ENCODE results near the gene OR2T4. TPM values are rescaled to one million over a fixed set of nuclear protein-coding genes. Genes with fewer than 3 reads are reported as not detected.

The OR2T4 gene
- not detected for polyA plus RNA-seq (2012; ENCODE audit: insufficient read depth, insufficient read length, low read depth)

- no peak within 1 kb of the TSS for H3K4me3 ChIP-seq (ENCODE audit: low read depth, low read length)
- no peaks in the 10 kb centered on the region for H3K9me3 ChIP-seq
- no peak for DNase-seq
- no peaks in the 10 kb centered on the region for H3K27me3 ChIP-seq
- TF ChIP-seq, protein P1, sequence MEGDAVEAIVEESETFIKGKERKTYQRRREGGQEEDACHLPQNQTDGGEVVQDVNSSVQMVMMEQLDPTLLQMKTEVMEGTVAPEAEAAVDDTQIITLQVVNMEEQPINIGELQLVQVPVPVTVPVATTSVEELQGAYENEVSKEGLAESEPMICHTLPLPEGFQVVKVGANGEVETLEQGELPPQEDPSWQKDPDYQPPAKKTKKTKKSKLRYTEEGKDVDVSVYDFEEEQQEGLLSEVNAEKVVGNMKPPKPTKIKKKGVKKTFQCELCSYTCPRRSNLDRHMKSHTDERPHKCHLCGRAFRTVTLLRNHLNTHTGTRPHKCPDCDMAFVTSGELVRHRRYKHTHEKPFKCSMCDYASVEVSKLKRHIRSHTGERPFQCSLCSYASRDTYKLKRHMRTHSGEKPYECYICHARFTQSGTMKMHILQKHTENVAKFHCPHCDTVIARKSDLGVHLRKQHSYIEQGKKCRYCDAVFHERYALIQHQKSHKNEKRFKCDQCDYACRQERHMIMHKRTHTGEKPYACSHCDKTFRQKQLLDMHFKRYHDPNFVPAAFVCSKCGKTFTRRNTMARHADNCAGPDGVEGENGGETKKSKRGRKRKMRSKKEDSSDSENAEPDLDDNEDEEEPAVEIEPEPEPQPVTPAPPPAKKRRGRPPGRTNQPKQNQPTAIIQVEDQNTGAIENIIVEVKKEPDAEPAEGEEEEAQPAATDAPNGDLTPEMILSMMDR (IDR thresholded peaks at IDR 0.05; ENCODE audit: low read depth, low read length), result no peak
- no peaks in the 10 kb centered on the region for H3K36me3 ChIP-seq
- no peaks in the 10 kb centered on the region for H3K4me1 ChIP-seq
Observed at GRCh38 chr1:248361121-248361715, at the start of gene OR2T4. Gene OR2T4 (plus strand): TSS chr1:248361665. CDS start chr1:248361665, 0 bp downstream.

DNA sequence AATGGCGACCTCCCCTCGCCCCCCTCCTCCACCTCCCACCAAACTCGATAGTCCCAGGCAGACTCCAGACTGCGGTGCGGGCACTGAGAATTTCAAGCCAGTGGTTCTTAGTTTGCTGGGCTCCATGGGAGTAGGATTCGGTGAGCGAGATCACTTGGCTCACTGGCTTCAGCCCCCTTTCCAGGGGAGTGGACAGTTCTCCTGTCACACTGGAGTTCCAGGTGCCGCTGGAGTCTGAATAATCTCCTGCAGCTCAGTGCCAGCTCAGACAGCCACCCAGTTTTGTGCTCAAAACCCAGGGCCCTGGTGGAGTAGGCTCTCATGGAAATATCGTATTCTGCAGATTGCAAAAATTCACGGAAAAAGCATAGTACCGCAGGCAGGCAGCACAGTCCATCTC, 44.7 kb upstream of the OR2T4 start:
- Histone ChIP-seq H3K36me3 (no peaks in the 10 kb centered on the region), H3K27me3 (no peaks in the 10 kb centered on the region), H3K9me3 (no peaks in the 10 kb centered on the region), H3K4me1 (no peaks in the 10 kb centered on the region), H3K4me3 (ENCODE audit: low read depth, low read length) (no peak overlapping the region)
- DNase-seq, result no peak
- TF ChIP-seq, protein P1 (IDR thresholded peaks at IDR 0.05; ENCODE audit: low read depth, low read length), result no peak

DNA sequence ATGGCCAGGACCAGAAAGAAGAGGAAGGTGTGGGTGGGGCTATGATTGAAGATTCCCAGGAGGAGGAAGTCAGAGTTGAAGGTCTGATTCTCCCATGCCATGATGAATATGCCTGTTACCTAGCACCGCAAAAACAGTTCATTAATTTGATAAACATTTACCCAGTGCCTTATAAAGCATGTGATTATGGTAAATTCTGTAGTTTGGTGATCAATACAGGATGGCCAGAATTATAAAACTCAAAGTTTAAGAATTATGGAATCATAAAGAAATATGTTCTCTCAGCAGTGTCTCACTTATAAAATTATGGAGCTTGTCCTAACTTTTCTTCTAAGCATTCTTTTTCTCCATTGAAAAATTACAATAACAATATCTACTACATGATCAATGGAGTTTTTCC, 37.0 kb upstream of the OR2T4 start, which contains the start of gene OR2M7:
OR2M7 (minus strand) TSS at position 101 of the 400 bp plus-strand sequence; CDS start at position 101, 0 bp downstream.
- Histone ChIP-seq H3K27me3 (no peaks in the 10 kb centered on the region), H3K9me3 (no peaks in the 10 kb centered on the region), H3K4me1 (no peaks in the 10 kb centered on the region), H3K36me3 (no peaks in the 10 kb centered on the region), H3K4me3 (ENCODE audit: low read depth, low read length) (no peak within 1 kb of the TSS)
- TF ChIP-seq, protein P1 (IDR thresholded peaks at IDR 0.05; ENCODE audit: low read depth, low read length), result no peak
- DNase-seq, result no peak

DNA sequence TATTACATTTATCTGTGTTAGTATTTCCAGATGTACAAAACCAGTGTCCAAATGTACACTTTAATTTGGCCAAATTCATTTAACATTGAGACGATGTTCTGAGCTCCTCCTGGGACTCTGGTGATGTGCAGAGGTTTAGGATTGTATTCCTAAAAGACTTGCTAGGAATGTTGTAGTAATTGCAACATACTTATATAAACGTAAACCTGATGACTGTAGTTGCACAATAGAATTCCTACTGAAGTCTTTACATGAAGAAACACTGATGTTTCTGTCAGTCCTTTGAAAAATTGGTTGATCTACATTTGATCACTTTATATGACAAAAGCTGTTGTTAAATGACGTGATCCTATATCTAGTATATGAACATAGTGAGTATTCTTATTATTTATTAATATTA, 18.0 kb upstream of the OR2T4 start:
- no peak for DNase-seq
- Histone ChIP-seq H3K4me3 (ENCODE audit: low read depth, low read length) (no peak overlapping the region), H3K27me3 (no peaks in the 10 kb centered on the region), H3K4me1 (no peaks in the 10 kb centered on the region), H3K9me3 (no peaks in the 10 kb centered on the region), H3K36me3 (no peaks in the 10 kb centered on the region)
- TF ChIP-seq, protein P1 (IDR thresholded peaks at IDR 0.05; ENCODE audit: low read depth, low read length), result no peak

DNA sequence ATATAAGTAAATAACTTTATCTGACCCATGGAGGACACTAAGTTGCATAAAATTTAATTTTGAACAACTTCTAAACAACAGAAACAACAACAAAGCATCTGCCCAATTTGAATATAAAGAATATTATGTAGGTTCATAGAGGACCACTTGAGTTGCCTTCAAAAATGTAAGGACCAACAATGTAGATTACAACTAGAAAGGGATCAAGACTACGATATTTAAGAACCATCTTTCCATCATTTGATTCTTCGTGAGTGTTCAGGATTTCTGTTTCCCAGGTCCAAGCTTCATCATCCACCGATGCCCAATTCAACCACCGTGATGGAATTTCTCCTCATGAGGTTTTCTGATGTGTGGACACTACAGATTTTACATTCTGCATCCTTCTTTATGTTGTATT, 13.0 kb upstream of the OR2T4 start, which contains the start of gene OR14C36:
OR14C36 (plus strand) TSS at position 301 of the 400 bp plus-strand sequence; CDS start at position 301, 0 bp downstream.
- no peaks in the 10 kb centered on the region for H3K27me3 ChIP-seq
- H3K4me3 ChIP-seq (ENCODE audit: low read depth, low read length), result no peak within 1 kb of the TSS
- TF ChIP-seq, protein P1 (IDR thresholded peaks at IDR 0.05; ENCODE audit: low read depth, low read length), result no peak
- no peaks in the 10 kb centered on the region for H3K4me1 ChIP-seq
- DNase-seq, result no peak
- H3K36me3 ChIP-seq, result no peaks in the 10 kb centered on the region
- no peaks in the 10 kb centered on the region; the same call in 1 of the 2 replicates for H3K9me3 ChIP-seq

DNA sequence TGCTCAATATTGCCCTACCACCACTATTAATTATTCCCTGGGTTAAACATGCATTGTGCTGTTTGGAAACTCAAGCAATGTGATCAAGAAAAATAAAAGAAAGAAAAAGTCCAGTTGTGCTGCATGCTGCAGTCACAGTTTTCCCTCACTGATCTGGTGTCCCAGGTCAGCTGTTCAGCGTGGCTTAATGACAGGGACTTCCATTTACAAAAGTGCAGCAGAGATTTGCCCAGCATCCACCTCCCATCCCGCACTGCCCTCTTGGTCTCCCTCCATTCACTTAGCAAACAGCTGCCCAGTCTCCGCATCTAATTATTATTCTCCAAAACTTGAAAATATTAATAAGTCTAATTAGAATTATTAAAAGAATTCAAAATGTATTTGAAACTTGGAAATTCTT, 2.0 kb upstream of the OR2T4 start:
- Histone ChIP-seq H3K4me1 (no peaks in the 10 kb centered on the region), H3K27me3 (no peaks in the 10 kb centered on the region), H3K9me3 (no peaks in the 10 kb centered on the region), H3K36me3 (no peaks in the 10 kb centered on the region), H3K4me3 (ENCODE audit: low read depth, low read length) (no peak overlapping the region)
- no peak for DNase-seq
- TF ChIP-seq, protein P1 (IDR thresholded peaks at IDR 0.05; ENCODE audit: low read depth, low read length), result no peak

Data from BE2C (cell line).